HL-60 (cell line): Measurements from ENCODE around the gene CYP27C1.

Experiments used
- DNase-seq, 2 experiments: peaks; one replicate each; pipeline ENCODE4 v3.0.0-alpha.2; 2010 to 2020; ENCODE audit warnings: low read depth in 1 of 2, low spot score in 1 of 2
- H3K27ac ChIP-seq: fragments of 250-450 bp; sonication (Bioruptor Pico); replicated peaks from 2 replicates; pipeline ENCODE4 v1.5.1; 2020; ENCODE audit warnings: mild to moderate bottlenecking, moderate library complexity
- H3K27me3 ChIP-seq: fragments of 250-450 bp; sonication (Bioruptor Pico); 2 replicates; pipeline ENCODE4 v1.5.1; 2021; ENCODE audit warnings: mild to moderate bottlenecking, moderate library complexity; ENCODE audit not compliant: insufficient read depth, poor library complexity, severe bottlenecking
- H3K4me3 ChIP-seq: replicated peaks from 2 replicates; pipeline ENCODE4 v1.5.1; 2011; ENCODE audit warnings: mild to moderate bottlenecking, control low read depth, low read length; ENCODE audit not compliant: insufficient read depth
- CTCF ChIP-seq: IDR thresholded peaks from one replicate; pipeline ENCODE4 v1.5.1; 2011; ENCODE audit warnings: low read length, control low read depth, inconsistent platforms; ENCODE audit not compliant: insufficient read depth
- GABPA ChIP-seq: IDR thresholded peaks from 2 replicates; pipeline ENCODE4 v1.6.1; 2012; ENCODE audit warnings: low read depth
- POLR2AphosphoS5 ChIP-seq: IDR thresholded peaks from 2 replicates; pipeline ENCODE4 v1.6.1; 2012; ENCODE audit warnings: low read depth
- REST ChIP-seq: IDR thresholded peaks from 2 replicates; pipeline ENCODE4 v1.6.1; 2012; ENCODE audit warnings: low read depth; ENCODE audit not compliant: insufficient replicate concordance
- SPI1 ChIP-seq: IDR thresholded peaks from 2 replicates; pipeline ENCODE4 v1.6.1; 2012; ENCODE audit warnings: low read depth, mild to moderate bottlenecking, borderline replicate concordance

The CYP27C1 gene

GRCh38 chr2:127185093-127185492 is 35.0 kb downstream of the CYP27C1 start:
- Histone ChIP-seq H3K27ac (no peak overlapping the region), H3K4me3 (no peak overlapping the region), H3K27me3 (no peaks in the 10 kb centered on the region)
- TF ChIP-seq REST (no peak), SPI1 (no peak), POLR2AphosphoS5 (no peak), GABPA (no peak), CTCF (no peak)
- DNase-seq: peak in 1 of 2 experiments; percentile 28

- TF ChIP-seq SPI1: no peak
- no peak for TF ChIP-seq CTCF
- TF ChIP-seq REST: no peak
- no peak for TF ChIP-seq GABPA
- Histone ChIP-seq H3K27ac (no peak overlapping the region), H3K27me3 (no peaks in the 10 kb centered on the region), H3K4me3 (no peak overlapping the region)
- no peak for DNase-seq
Measured at GRCh38 chr2:127183771-127184170, 36.3 kb downstream of the CYP27C1 start.

- H3K27me3 ChIP-seq: no peaks in the 10 kb centered on the region
- DNase-seq: peak in 1 of 2 experiments; percentile 53
- H3K27ac ChIP-seq: no peak overlapping the region; the same call in 1 of the 2 replicates
- TF ChIP-seq POLR2AphosphoS5 (no peak), SPI1 (peak; percentile 90)
- H3K4me3 ChIP-seq: no peak overlapping the region
Measured at GRCh38 chr2:127182626-127183458, 37.3 kb downstream of the CYP27C1 start.

GRCh38 chr2:127181851-127182250 is 38.2 kb downstream of the CYP27C1 start:
- DNase-seq: no peak
- H3K27ac ChIP-seq: no peak overlapping the region
- no peaks in the 10 kb centered on the region for H3K27me3 ChIP-seq
- no peak for TF ChIP-seq POLR2AphosphoS5
- no peak for TF ChIP-seq GABPA
- no peak for TF ChIP-seq SPI1
- TF ChIP-seq REST: no peak
- no peak for TF ChIP-seq CTCF
- no peak overlapping the region for H3K4me3 ChIP-seq
